Measurements from ENCODE around the gene DGKB. TPM values are rescaled to one million over a fixed set of nuclear protein-coding genes. Genes with fewer than 3 reads are reported as not detected.

Gene DGKB
- total and polyA plus RNA-seq, 2 of the 8 experiments (the other 6 are each of a cell fraction or from before 2014, with no cell fraction given): 1.9 to 2.6 TPM

DNA sequence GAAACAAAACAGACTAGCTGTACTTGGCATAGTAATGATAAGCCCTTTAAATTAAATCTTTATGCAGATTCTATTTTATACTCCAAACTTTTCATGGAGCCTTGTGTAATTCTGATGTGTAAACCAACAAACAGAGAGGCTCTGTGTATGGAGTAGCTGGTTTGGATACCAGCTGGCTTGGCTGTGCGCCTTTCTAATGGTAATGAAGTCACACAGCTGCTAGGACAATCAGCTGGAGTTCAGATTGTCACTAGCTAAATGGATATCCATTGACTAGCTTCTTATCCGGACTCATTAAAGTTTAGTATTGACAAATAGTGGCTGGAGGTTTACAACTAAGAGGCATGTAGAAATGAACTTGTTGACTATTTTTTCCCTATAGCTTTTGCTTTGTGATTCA, 398.4 kb downstream of the DGKB start (continued):
- TF ChIP-seq CHD7 (IDR thresholded peaks at IDR 0.05; ENCODE audit: insufficient replicate concordance, low read length) (peak; percentile 44), TAF7 (optimal IDR thresholded peaks at IDR 0.05; ENCODE audit: borderline replicate concordance, low read depth, low read length) (no peak), CTBP2 (IDR thresholded peaks at IDR 0.05; ENCODE audit: borderline replicate concordance, insufficient read depth, insufficient read length, low read length) (no peak)

All from H1 (cell line).